H9 (cell line): ENCODE results near the gene RBM23. TPM values are rescaled to one million over a fixed set of nuclear protein-coding genes. Genes with fewer than 3 reads are reported as not detected.

Experiments
- DNase-seq: peaks from one replicate; pipeline ENCODE4 v3.0.0-alpha.2; 2017
- H2AFZ ChIP-seq: one replicate; pipeline ENCODE4 v1.6.1; 2013; ENCODE audit warnings: mild to moderate bottlenecking, low read length, control low read depth, moderate library complexity
- H2AK5ac ChIP-seq: 2 replicates; pipeline ENCODE4 v1.6.1; 2013; ENCODE audit warnings: low read length, control low read depth, mixed read lengths; ENCODE audit not compliant: insufficient read length
- H2BK120ac ChIP-seq: one replicate; pipeline ENCODE4 v1.6.1; 2013; ENCODE audit warnings: low read depth, mild to moderate bottlenecking, low read length, control low read depth, inconsistent platforms; ENCODE audit not compliant: poor library complexity, severe bottlenecking
- H2BK12ac ChIP-seq: 2 replicates; pipeline ENCODE4 v1.6.1; 2013; ENCODE audit warnings: low read length, control low read depth, mixed read lengths, low read depth; ENCODE audit not compliant: insufficient read length
- H2BK15ac ChIP-seq: 2 replicates; pipeline ENCODE4 v1.6.1; 2013; ENCODE audit warnings: low read depth, low read length, control low read depth
- H2BK20ac ChIP-seq: one replicate; pipeline ENCODE4 v1.6.1; 2013; ENCODE audit warnings: low read depth, mild to moderate bottlenecking, low read length, control low read depth, inconsistent platforms; ENCODE audit not compliant: poor library complexity, severe bottlenecking
- H2BK5ac ChIP-seq: 2 replicates; pipeline ENCODE4 v1.6.1; 2013; ENCODE audit warnings: low read length, control low read depth, mixed read lengths; ENCODE audit not compliant: insufficient read length
- H3K14ac ChIP-seq: 2 replicates; pipeline ENCODE4 v1.6.1; 2013; ENCODE audit warnings: low read length, control low read depth; ENCODE audit not compliant: insufficient read depth
- H3K18ac ChIP-seq: 2 replicates; pipeline ENCODE4 v1.6.1; 2013; ENCODE audit warnings: low read depth, mild to moderate bottlenecking, mixed read lengths, low read length, control low read depth; ENCODE audit not compliant: insufficient read length
- H3K23ac ChIP-seq: 2 replicates; pipeline ENCODE4 v1.6.1; 2013; ENCODE audit warnings: low read length, control low read depth, mixed read lengths, low read depth; ENCODE audit not compliant: insufficient read length
- H3K23me2 ChIP-seq: 2 replicates; pipeline ENCODE4 v1.6.1; 2013; ENCODE audit warnings: low read depth, mild to moderate bottlenecking, mixed read lengths, low read length, control low read depth; ENCODE audit not compliant: insufficient read length, poor library complexity, severe bottlenecking
- H3K27ac ChIP-seq: 2 replicates; pipeline ENCODE4 v1.5.1; 2013; ENCODE audit warnings: low read length, control low read depth, mixed read lengths, low read depth; ENCODE audit not compliant: insufficient read length
- H3K27me3 ChIP-seq: 2 replicates; pipeline ENCODE4 v1.6.1; 2013; ENCODE audit warnings: low read length, control low read depth, inconsistent platforms; ENCODE audit not compliant: insufficient read depth
- H3K4ac ChIP-seq: 2 replicates; pipeline ENCODE4 v1.6.1; 2013; ENCODE audit warnings: low read depth, mild to moderate bottlenecking, control low read depth, inconsistent platforms, low read length, moderate library complexity
- H3K4me1 ChIP-seq: 2 replicates; pipeline ENCODE4 v1.6.1; 2013; ENCODE audit warnings: low read length, control low read depth, inconsistent platforms; ENCODE audit not compliant: insufficient read depth
- H3K4me2 ChIP-seq: 2 replicates; pipeline ENCODE4 v1.6.1; 2013; ENCODE audit warnings: low read length, control low read depth, mixed read lengths; ENCODE audit not compliant: insufficient read length, insufficient read depth
- H3K56ac ChIP-seq: 2 replicates; pipeline ENCODE4 v1.6.1; 2013; ENCODE audit warnings: low read depth, mild to moderate bottlenecking, mixed read lengths, low read length, control low read depth; ENCODE audit not compliant: insufficient read length
- H3K79me1 ChIP-seq: 2 replicates; pipeline ENCODE4 v1.6.1; 2013; ENCODE audit warnings: low read depth, mild to moderate bottlenecking, moderate library complexity, low read length, control low read depth, inconsistent platforms; ENCODE audit not compliant: insufficient read depth, poor library complexity, severe bottlenecking
- H3K79me2 ChIP-seq: 2 replicates; pipeline ENCODE4 v1.6.1; 2013; ENCODE audit warnings: low read length, control low read depth, inconsistent platforms; ENCODE audit not compliant: insufficient read depth
- H3K9ac ChIP-seq: 2 replicates; pipeline ENCODE4 v1.6.1; 2013; ENCODE audit warnings: low read length, control low read depth, mixed read lengths; ENCODE audit not compliant: insufficient read length; ENCODE audit errors: extremely low read depth
- H3K9me3 ChIP-seq: one replicate; pipeline ENCODE4 v1.6.1; 2013; ENCODE audit warnings: low read depth, low read length, inconsistent platforms; ENCODE audit not compliant: control insufficient read depth
- H3T11ph ChIP-seq: one replicate; pipeline ENCODE4 v1.6.1; 2013; ENCODE audit warnings: mild to moderate bottlenecking, low read length, control low read depth, inconsistent platforms
- H4K20me1 ChIP-seq: one replicate; pipeline ENCODE4 v1.6.1; 2013; ENCODE audit not compliant: control insufficient read depth, insufficient read length, insufficient read depth
- H4K5ac ChIP-seq: 2 replicates; pipeline ENCODE4 v1.6.1; 2013; ENCODE audit warnings: low read depth, mild to moderate bottlenecking, mixed read lengths, low read length, control low read depth; ENCODE audit not compliant: insufficient read length
- H4K8ac ChIP-seq: replicated peaks from 2 replicates; pipeline ENCODE4 v1.6.1; 2013; ENCODE audit warnings: low read length, control low read depth, mixed read lengths, low read depth; ENCODE audit not compliant: insufficient read length
- H4K91ac ChIP-seq: 2 replicates; pipeline ENCODE4 v1.6.1; 2013; ENCODE audit warnings: low read depth, mild to moderate bottlenecking, moderate library complexity, mixed read lengths, low read length, control low read depth; ENCODE audit not compliant: insufficient read length
- H3K27ac Mint-ChIP-seq, 3 experiments: 2 replicates in 2 of 3; 3 replicates in 1 of 3; pipeline ENCODE4 v1.8.0; 2020 to 2021; ENCODE audit warnings: mixed read lengths in 3 of 3, mild to moderate bottlenecking in 1 of 3, moderate library complexity in 1 of 3
- H3K27me3 Mint-ChIP-seq: 2 replicates; pipeline ENCODE4 v1.8.0; 2021; ENCODE audit warnings: low read depth, mild to moderate bottlenecking, moderate library complexity, mixed read lengths
- H3K36me3 Mint-ChIP-seq, 3 experiments: 2 replicates in 2 of 3; 3 replicates in 1 of 3; pipeline ENCODE4 v1.8.0; 2020 to 2021; ENCODE audit warnings: low read depth in 3 of 3, mixed read lengths in 3 of 3; ENCODE audit not compliant: insufficient read depth in 1 of 3
- H3K4me1 Mint-ChIP-seq, 2 experiments: 2 replicates each; pipeline ENCODE4 v1.8.0; 2020; ENCODE audit warnings: mixed read lengths in 2 of 2
- H3K4me3 Mint-ChIP-seq, 2 experiments: 2 replicates in 1 of 2; 3 replicates in 1 of 2; pipeline ENCODE4 v1.8.0; 2020 to 2021; ENCODE audit warnings: mild to moderate bottlenecking in 2 of 2, mixed read lengths in 2 of 2, moderate library complexity in 1 of 2
- H3K9me3 Mint-ChIP-seq, 2 experiments: 2 replicates in 1 of 2; 3 replicates in 1 of 2; pipeline ENCODE4 v1.8.0; 2020; ENCODE audit warnings: mild to moderate bottlenecking in 2 of 2, mixed read lengths in 2 of 2, moderate library complexity in 1 of 2
- CTCF ChIP-seq: fragments of 200-600 bp; sonication (generic); conservative IDR thresholded peaks from 3 replicates; pipeline ENCODE4 v1.8.0; 2021; ENCODE audit warnings: antibody characterized with exemption, mild to moderate bottlenecking
- WGBS: extraction: QIAGEN DNeasy Blood & Tissue Kit; methylation state at CpG from one replicate; pipeline ENCODE4 v1.1.7; 2013; ENCODE audit warnings: missing lambda C conversion rate, low lambda C conversion rate, mixed read lengths; ENCODE audit not compliant: insufficient read length; ENCODE audit errors: extremely low coverage; 5-methylcytosine and 5-hydroxymethylcytosine counted together
- total RNA-seq: library from RNA; stranded (reverse); gene quantifications from 2 replicates; pipeline ENCODE4 v1.2.1, GENCODE V29; 2021

The RBM23 gene
- total RNA-seq, 1 experiment from 2014 or later = 79.0 TPM

DNA sequence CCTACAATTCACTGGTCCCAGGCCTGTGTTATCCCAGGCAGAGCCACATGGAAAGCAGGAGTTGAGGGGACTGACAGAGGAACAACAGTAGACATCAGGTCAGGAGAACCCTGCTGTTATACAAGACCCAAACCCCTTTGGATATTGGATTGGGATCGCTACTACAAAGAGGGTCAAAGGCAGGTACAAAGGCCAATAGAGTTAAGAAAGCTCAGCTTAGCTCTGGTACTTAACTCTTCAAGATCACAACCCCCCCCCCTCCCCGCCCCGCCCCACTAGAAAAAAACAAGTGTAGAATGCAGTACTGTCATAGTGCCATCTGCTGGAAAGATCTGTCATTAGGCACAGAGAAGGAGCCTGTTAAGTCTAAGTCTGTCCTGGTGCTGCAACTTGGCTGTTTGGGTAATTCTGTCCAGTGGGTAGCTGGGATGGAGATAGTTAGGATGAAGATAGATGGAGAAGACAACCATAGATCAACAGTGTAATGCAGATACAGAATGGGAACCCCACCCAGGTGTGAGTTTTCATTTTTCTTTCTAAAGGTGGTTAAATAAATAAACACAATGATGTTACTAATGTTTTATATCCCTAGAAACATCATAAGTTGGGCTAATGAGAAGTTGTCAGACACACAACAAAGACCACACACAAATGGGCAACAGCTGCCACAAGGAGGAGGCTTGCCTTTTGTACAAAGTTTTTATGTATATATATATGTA is 18.7 kb downstream of the RBM23 start:
- Histone ChIP-seq H2BK5ac (no peak overlapping the region), H2BK15ac (no peak overlapping the region), H2BK12ac (no peak overlapping the region), H3K14ac (no peak overlapping the region), H3K27ac (no peak overlapping the region), H2BK20ac (no peak overlapping the region), H3K18ac (no peak overlapping the region), H3K23me2 (no peaks in the 10 kb centered on the region), H4K8ac (no peak overlapping the region), H2AK5ac (no peak overlapping the region), H3K79me1 (no peaks in the 10 kb centered on the region), H3T11ph (no peak overlapping the region), H4K5ac (no peak overlapping the region), H4K91ac (no peak overlapping the region), H3K27me3 (peaks cover 9% of the 10 kb centered on the region; the same call in 1 of the 2 replicates), H3K4ac (no peak overlapping the region), H3K56ac (no peak overlapping the region), H3K79me2 (no peaks in the 10 kb centered on the region), H3K9ac (no peak overlapping the region), H3K4me2 (no peak overlapping the region), H2BK120ac (no peak overlapping the region), H4K20me1 (no peaks in the 10 kb centered on the region), H3K23ac (no peak overlapping the region), H3K4me1 (no peaks in the 10 kb centered on the region), H3K9me3 (no peaks in the 10 kb centered on the region), H2AFZ (no peak overlapping the region)
- H3K4me3 Mint-ChIP-seq = no peak overlapping the region
- H3K4me1 Mint-ChIP-seq = peaks cover 14 to 19% of the 10 kb centered on the region in 2 experiments
- peaks cover 38% of the 10 kb centered on the region for H3K27me3 Mint-ChIP-seq
- no peaks in the 10 kb centered on the region for H3K9me3 Mint-ChIP-seq
- no CpG with 5 or more reads among the region's 3 CpGs for WGBS
- H3K36me3 Mint-ChIP-seq = peaks cover 30 to 50% (median 40%) of the 10 kb centered on the region in 3 experiments; a peak in 6 of 7 replicates
- H3K27ac Mint-ChIP-seq = peak overlapping the region in 1 of 3 experiments; percentile 12; a peak in 3 of 7 replicates
- peak; percentile 64 for DNase-seq
- TF ChIP-seq CTCF = peak; percentile 70
